RCC 7860 (cell line): ENCODE measurements around the gene CAPN10.
"Not testable (repeated sequence)": the region's sequence is repeated elsewhere in the genome, so short reads cannot be mapped to it uniquely, and the experiment has no call there.

Source experiments
- DNase-seq: peaks from one replicate; pipeline ENCODE4 v3.0.0-alpha.2; 2015; ENCODE audit warnings: low spot score
- FAIRE-seq: peaks from 2 replicates; lab custom pipeline; 2012; peaks lifted over from hg19 to GRCh38; lab: Jason Lieb, UNC

CAPN10 gene

DNA sequence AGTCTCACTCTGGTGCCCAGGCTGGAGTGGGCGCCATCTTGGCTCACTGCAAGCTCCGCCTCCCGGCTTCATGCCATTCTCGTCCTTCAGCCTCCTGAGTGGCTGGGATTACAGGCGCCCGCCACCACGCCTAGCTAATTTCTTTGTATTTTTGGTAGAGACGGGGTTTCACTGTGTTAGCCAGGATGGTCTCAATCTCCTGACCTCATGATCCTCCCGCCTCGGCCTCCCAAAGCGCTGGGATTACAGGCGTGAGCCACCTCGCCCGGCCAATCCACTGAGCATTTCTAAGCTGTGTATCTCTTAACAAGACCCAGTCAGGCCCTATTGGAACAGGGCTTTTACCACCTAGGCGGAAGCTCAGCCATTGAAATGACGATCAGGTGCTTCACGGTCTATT lies 23.3 kb upstream of the CAPN10 start:
- FAIRE-seq, DNase-seq: not testable (repeated sequence)

DNA sequence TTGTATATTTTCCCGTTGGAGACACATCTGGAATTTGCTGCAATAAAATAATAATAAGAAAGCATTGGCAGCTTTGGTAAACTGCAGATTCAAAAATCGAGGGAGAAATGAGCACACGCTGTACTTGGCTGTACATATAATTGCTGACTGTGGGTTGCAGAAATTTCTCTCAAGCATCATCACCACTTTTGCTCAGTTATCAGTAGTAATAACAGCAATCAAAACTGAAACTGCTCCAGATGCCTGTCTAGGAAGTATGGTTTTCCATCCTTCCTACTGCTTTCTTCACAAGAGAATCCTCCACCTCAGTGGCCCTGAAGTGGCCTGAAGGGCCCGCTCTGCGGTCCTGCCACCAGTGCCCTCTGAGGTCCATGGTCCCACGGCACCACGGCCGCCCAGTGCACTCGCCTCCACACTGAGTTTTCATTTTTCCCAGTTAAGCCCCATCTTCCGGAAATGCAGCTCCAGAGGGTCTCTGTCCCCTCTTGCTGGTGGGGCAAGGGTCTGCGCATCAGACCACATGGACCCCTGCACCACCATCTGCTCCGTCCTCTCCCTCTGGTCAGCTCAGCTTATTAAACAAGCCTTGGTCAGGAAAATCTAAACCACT lies 22.5 kb upstream of the CAPN10 start:
- FAIRE-seq = no peak
- no peak for DNase-seq

DNA sequence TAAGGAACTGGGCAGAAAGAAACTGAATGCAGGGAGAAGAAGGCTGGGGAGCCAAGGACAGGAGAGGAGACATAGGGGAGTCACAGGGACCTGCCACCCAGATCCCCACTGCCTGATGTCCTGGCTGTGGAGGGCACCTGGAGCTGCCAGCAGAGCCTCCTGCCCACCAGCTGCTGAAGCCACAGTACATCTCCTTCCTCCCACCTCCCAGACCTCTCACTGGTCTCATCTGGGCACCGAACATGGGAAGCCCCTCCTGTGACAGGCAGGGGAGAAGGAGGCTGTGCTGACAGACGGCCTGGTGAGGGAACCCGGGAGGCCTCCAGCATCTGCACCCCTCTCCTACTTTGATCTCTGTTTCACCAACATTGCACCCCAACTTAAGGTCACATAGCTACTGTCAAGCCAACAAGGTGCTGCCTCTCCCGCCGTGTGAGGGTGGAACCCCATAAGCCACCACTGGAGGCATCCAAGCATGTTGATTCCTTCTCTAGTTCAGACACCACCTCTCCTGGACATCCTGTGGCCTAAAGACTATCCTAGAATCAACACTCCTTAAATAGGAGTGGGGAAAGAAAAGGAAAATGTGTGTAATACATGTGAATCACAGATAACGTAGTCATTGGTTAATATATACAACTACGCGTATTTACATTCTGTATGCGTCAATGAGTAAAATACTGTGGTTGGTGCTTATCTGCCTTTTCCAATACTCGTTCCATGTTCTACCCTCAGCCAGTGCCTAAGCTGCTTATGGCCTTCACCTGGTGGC lies 21.8 kb upstream of the CAPN10 start:
- FAIRE-seq (no peak), DNase-seq (peak; percentile 74)

DNA sequence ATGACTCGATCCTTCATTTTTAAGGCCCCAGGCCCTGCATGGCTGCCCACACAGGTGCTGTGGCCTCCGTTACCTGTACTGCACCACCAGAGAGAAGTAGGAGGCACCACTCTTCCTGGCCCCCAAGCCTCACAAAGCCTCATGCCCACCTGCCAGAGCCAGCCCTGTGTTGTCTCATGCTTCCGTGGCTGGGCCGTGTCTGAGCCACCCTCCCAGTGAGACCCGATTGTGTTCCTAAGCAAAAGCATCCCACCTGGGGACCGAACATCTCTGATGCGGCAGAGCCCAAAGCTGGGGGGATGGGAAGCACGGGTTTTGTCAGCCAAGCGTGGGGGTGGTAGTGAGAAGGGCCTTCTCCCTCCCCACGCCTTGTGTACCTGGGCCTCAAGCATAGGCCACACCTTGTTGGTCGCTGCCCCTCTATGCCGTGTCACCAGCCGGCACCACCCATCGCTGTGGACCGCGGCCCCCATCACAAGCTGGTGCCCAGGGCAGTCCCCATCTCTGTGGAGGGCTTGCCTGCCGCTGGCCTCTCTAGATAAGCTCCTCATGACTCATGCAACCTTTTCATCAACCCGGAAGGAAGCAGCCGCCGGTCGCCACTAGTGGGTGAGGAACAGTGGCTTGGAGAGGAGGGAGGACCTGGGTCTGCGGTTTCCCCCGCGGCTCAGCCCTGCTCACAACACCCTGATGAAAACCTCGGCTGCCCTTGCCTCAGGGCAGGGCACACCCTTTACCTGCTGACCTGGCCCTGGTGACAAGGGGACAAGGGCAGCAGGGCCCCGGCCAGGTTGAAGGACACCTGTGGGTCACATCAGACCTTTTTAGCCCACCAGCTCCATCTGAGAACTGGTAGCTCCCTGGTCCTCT lies 21.0 kb upstream of the CAPN10 start:
- peak; percentile 81 for FAIRE-seq

DNA sequence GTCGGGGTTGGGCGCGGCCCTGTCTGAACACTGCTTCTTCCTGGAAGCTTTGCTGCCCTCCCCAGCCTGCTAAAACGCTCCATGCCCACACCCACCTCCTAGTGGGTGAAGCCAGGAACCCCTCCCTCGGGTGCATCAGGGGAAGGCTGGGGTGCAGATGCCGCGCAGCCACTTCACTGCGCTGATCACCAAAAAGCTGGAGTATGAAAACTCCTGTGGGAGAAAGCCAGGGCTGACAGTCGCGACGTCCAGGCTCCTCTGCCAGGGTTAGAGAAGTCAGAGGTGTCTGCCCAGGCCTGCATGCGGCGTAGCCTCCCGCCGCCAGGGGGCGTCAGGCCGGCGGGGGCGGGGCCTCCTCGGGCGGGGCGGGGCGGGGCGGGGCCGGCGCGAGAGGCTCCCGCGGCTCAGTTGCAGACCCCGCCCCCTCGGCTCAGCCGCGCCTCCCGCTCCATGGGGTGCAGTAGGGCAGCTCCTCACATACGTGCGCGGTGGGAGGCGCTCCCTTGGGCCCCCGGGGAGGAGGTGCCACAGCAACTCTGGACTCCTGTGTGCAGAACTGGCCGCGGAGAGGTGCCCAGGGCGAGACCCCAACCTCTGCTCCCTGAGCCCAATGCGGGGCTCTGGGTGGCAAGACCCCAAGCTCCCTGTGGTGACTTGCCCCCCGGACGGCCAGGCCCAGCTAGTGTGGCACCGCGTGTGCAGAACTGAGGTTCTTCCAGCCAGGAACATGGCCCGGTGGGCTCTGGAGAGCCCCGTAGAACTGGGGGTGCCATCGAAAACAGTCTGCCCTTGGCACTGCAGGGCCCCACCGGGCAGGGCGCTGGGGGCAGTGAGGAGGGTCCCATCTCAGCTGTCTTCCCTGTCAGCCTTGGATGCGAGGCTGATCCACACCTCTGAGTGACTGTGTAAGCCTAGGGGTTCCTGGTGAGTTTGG lies 20.1 kb upstream of the CAPN10 start:
- DNase-seq (peak; percentile 83), FAIRE-seq (no peak)

More for the DNA sequence above, 21.0 kb upstream of the CAPN10 start:
- DNase-seq = peak; percentile 97

DNA sequence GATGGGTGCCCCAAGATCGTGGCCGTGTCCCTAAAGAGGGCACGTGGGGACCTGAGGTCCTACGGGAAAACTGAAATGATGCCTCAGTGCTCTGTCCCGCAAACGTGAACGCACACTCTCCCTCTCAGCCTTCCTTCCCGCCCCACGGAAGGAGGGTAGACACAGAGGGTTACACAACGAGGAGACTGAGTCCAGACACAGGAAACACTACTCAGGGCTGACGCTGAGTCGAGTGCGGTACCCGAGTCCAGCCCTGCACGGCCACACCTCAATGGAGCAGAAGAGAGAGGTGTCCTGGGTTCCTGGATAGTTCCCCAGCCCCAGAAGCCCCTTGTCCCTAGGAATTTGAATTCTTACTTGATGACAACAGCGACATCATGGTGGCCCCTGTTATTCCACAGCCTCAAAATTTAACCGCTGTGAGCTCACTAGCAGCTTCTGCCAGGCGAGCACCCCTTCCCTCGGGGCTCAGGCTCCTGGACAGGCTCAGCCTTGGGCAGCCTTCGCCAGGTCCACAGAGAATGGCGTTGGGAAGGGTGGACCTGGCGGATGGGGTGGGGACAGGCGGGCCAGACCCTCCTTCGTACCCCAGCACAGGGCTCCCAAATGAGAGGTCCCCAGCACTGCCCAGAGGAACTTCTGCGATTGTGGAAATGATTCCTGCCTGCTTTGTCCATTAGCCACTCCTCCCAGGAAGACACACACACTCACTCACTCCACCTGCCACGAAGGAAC lies 19.2 kb upstream of the CAPN10 start:
- no peak for FAIRE-seq
- DNase-seq = peak; percentile 51

DNA sequence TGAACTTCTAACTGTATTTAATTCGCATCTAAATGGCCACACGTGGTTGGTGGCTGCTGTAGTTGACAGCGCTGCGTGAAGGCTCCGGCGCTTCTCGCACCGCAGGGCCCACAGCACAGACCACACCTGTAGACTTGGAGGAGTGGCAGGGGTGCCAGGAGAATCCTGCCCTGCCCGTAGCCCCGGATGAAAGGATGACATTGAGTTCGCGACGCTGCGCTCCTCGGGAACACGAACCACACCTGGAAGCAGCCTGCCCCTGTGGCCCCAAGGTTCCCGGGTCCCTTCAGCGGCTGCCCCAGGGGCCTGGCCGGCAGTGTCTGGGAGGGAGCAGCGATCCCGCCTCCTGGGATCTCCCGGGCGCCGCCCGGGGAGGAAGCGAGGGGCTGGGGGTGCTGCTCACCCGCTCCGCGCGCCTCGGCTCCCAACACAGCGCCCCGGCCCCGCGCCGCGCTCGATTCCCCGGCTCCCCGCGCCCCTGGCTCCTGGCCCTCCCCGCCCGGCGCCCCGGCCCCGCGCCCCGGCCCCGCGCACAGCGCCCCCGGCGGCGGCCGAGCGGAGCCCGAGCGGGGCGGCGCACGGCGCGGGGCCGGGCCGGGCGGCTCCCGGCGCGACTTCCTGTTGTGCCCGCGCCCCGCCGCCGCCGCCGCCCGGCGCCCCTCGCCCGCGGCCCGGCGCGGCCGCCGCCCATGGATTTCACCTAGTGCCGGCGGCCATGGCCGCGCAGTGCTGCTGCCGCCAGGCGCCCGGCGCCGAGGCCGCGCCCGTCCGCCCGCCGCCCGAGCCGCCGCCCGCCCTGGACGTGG lies 18.5 kb upstream of the CAPN10 start, which contains the start of gene RNPEPL1:
Gene RNPEPL1, plus strand, starts transcription at position 613 of the 806 bp plus-strand sequence. Its CDS starts 103 bp downstream, at position 716.
- no peak for FAIRE-seq
- no peak for DNase-seq

DNA sequence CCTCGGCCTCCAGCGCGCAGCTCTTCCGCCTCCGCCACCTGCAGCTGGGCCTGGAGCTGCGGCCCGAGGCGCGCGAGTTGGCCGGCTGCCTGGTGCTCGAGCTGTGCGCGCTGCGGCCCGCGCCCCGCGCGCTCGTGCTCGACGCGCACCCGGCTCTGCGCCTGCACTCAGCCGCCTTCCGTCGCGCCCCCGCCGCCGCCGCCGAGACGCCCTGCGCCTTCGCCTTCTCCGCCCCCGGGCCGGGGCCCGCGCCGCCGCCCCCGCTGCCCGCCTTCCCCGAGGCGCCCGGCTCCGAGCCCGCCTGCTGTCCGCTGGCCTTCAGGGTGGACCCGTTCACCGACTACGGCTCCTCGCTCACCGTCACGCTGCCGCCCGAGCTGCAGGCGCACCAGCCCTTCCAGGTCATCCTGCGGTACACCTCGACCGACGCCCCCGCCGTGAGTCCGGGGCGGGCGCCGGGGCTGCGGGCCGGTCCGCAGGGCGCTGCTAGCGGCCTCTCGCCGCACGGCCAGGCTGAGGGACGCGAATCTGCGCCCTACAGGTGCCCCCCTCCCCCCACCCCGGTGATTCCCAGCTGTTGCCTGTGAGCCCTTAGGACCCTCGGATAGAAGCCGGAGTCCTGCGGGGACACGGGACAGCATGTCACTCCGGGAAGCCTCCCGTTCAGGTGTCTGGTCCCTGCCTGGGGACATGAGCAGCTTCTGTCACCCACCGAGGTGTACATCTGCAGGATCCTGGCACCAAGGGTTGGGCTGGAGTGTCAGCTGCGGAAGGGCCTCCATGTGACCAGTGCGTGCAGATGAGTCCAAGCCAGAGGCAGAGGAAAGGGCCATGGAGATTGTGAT lies 17.6 kb upstream of the CAPN10 start:
- no peak for FAIRE-seq

DNA sequence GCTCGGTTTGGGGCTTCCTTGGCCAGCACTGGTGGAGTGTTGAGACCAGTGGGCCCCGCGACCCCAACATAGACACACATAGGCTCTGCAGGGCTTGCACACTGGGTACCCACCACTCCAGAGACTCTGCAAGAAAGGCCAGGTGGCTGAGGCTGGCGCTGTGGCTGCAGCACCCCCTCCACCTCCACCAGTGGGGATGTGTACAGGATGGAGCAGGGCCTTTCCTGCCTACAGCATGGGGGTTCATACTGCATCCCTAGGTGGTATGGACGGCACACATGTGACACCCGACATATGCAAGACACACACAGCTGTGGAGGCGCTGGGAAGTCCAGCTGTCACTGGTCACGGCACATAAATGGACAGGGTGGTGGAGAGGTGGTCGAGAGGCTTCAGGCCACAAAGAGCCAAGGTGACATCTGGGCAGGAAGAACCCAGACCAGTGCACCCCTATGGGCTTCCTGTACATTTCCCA lies 17.0 kb upstream of the CAPN10 start:
- FAIRE-seq (no peak), DNase-seq (no peak)

More for the DNA sequence above, 17.6 kb upstream of the CAPN10 start:
- DNase-seq = peak; percentile 41

DNA sequence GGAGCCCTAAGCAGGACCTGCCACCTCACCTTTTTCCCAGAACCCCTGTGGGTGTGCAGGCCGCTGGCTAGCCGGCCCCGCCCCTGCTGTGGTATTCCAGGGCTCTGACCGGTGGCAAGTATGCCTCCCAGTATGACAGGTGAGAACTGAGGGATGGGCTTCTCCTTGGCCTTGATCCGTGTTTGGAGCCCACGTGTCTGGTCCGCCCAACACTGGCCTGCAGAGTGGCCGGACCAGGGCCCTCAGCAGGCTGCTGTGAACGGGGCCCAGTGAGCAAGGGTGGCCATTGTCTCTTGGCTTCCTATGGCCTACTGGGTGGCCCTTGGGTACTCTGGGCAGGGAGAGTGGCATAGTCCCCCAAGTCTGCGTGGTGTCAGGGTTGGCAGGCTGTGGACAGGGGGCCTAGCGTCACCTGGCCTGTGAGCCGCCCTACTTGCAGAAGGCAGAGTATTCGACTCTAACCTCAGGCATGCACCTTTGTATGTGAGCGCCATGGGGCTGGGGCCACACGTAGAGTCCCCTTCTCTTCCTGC lies 16.5 kb upstream of the CAPN10 start:
- no peak for DNase-seq
- no peak for FAIRE-seq

DNA sequence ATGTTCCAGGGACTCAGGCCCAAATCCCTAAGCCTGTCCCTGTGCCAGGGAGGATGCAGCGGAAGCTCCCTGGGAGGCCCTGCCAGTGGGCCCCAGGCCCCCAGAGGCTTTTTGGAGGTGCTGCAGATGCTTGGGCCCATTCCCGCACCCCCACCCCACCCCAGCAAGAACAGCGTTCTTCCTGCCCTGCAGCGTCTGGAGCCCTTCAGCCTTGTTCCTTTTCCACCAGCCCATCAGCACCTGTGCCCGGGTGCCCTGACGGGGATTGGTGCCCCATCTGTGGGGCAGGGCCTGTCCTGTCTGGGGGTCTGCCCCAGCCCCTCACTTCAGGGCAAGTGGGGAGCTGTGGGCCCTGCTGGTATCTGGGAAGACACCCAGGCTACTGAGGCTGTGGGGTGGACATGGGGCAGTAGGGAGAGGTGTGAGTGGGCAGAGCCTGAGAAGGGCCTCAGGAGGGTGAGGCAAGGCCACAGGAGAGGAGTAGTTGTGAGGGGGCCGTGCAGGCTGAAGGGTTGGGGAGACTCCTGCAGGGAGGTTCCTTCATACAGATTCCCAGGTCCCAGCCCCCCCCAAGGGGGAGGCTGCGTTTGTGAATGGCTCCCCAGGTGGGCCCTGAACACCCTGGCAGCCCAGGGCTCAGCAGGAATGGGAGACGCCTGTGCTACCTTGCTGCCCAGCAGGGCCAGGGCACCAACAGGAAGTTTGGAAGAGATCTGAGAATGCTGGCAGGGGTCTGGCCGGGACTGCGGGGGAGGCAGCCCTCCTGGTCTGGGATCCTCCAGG lies 15.8 kb upstream of the CAPN10 start:
- DNase-seq = no peak
- no peak for FAIRE-seq

DNA sequence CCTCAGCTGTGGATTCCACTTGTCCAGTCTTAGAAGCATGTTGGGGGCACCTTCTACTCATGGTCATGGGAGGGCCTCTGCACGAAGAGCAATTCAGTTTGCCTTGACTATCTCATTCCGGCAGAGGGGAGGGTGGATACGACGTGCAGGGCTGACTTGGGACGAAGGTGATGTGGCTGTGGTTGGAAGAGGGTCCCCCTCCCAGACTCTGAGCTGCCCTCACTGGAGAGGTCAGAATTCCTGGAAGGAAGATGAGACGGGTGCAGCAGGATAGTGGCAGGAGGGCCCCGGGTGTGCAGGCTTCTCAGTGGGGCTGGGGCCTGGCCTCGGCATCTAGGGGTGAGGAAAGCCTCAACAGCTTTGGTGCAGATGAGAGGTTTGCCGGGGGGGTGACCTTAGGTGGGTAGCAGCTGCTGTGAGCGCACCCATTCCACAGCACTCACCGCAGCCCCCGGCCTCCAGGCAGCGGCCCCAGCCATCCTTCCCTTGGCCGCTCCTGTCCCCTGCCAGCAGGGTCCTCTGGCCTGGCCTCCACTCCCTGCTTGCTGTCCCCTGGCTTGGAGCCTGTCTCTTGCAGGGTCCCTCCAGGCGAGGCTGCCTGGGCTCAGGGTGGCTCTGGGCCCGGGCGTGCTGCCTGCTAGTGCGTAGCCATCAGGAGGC lies 15.1 kb upstream of the CAPN10 start:
- DNase-seq = no peak
- FAIRE-seq = no peak

DNA sequence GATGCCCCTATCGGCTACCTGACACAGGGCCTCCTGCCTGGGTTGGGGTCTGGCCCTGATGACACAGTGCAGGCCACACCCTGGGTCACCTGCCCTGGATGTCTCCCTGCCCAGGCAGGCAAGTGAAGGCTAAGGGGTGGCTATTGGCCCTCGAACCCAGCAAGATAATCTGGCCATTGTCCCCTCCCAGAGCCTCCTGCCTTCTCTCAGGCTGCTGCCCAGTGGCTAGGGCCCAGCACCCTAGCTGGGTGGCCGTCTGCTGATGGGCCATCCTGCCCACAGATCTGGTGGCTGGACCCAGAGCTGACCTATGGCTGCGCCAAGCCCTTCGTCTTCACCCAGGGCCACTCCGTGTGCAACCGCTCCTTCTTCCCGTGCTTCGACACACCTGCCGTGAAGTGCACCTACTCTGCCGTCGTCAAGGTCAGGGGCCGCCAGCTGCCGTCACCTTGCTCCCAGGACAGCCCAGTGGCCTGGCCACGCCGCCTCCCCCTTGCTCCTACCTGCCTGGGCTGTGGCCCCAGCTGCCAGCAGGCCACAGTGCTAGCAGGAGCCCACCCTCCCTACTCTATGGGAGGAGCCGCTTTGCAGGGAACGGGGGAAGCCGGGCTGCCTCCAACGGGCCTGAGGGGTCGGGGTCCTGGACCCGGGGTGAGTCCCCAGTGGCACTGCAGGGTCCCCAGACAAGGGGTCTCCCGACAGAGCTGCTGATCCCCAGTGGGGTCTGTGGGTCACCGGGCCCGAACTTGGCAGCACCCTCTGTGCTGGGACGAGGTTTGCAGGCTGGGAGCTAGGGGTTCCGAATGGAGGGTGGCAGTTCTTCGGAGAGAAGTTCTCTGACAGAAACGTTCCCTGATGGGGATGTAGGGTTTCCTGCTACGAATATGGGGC lies 14.1 kb upstream of the CAPN10 start:
- FAIRE-seq = no peak
- no peak for DNase-seq

DNA sequence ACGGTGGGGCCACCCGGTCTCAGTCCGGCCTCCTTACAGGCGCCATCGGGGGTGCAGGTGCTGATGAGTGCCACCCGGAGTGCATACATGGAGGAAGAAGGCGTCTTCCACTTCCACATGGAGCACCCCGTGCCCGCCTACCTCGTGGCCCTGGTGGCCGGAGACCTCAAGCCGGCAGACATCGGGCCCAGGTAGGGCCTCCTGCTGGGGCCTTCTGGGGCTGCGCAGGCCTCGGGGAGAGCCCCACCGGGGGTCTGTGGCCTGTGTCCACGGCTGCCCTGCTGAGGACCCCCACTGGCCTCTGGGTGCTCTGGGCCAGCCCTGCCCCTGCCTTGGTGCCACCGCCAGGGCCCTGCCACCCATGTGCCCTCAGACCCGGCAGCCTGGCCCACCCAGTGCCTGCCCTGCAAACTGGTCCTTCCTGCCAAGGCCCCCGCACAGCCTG lies 13.4 kb upstream of the CAPN10 start:
- FAIRE-seq = no peak

More for the DNA sequence above, 13.4 kb upstream of the CAPN10 start:
- no peak for DNase-seq
